ENCODE results near the gene TBC1D17. TPM values are rescaled to one million over a fixed set of nuclear protein-coding genes. Genes with fewer than 3 reads are reported as not detected.

Gene TBC1D17
- total and polyA plus RNA-seq, 5 experiments from 2014 or later = 8.1 to 94.0 (median 17.7) TPM

DNA sequence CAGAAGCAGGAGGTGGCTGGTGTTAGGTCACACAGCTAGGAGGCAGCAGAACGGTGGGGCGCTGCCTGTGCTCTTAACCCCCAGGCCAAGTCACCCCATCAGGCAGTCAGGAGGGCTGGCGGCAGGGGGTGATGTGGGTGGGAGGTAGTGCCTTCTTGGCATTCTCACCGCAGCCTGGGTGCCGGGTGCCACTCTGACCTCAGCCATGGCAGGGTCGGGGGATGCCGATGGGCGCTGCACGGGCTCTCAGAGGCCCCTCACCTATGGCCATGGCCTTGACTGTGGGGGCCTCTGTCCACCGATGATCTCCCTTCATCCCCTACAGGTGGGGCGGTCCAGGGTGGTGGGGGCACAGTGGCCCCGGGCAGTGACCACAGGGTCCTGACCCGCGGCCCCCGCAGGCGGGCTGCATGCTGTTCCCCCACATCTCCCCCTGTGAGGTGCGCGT lies 20.9 kb upstream of the TBC1D17 start:
- peaks cover 0 to 32% (median 2%) of the 10 kb centered on the region in 3 donors for H3K36me3 Mint-ChIP-seq
- POLR2A ChIA-PET = interaction anchor here (0.8 to 9.1 kb wide), 2 partner anchors 10 to 21 kb away, joined by 3 to 137 read pairs; partner anchors contain the start of genes AKT1S1, PNKP and TBC1D17
- no peaks in the 10 kb centered on the region for H3K27me3 Mint-ChIP-seq
- H3K9me3 Mint-ChIP-seq = no peaks in the 10 kb centered on the region
- no peak overlapping the region for H3K27ac Mint-ChIP-seq
- no peak for ATAC-seq
- H3K4me1 Mint-ChIP-seq = peaks cover 9 to 23% (median 16%) of the 10 kb centered on the region in 4 donors
- H3K4me3 Mint-ChIP-seq = peak overlapping the region in 1 of 10 donors; percentile 30
- DNase-seq = no peak

DNA sequence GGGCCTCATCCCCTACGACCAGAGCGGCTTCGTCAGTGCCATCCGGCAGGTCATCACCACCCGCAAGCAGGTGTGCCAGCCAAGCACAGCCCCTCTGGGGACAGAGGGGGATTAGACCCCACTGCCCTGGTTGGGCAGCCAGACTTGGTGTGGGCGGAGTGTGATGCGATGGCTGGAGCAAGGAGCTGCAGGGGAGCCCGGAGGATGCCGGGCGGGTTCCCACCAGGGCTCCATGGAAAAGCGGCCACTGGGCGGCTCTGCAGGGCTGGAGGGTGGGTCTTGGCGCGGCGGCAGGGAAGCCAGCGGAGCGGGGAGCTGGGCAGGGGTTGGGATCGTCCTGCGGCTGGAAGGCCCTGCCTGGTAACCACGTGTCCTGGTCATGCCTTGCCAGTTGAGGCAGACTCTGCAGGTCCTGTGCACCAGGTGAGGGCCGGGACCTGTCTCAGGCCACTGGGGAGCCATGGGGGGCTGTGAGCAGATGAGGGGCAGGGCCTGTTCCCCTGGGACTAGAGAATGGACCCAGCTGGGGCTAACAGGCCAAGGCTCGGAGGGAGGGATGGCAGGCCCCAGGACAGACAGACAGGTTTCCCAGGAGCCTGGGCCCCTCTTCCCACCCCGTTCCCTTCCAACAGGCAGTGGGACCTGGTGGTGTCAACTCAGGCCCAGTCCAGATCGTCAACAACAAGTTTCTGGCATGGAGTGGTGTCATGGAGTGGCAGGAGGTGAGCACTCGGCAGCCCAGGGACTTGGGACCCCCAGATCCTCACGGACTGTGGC lies 20.3 kb upstream of the TBC1D17 start:
- ATAC-seq (no peak), DNase-seq (no peak)
- Mint-ChIP-seq H3K27ac (no peak overlapping the region), H3K9me3 (no peaks in the 10 kb centered on the region), H3K36me3 (peaks cover 0 to 32% (median 2%) of the 10 kb centered on the region in 3 donors), H3K4me3 (peak overlapping the region in 1 of 10 donors; percentile 30), H3K4me1 (peaks cover 7 to 18% (median 11%) of the 10 kb centered on the region in 4 donors), H3K27me3 (no peaks in the 10 kb centered on the region)
- POLR2A ChIA-PET = interaction anchor here (0.6 to 1.5 kb wide), 3 partner anchors 12 to 80 kb away, joined by 3 to 7 read pairs (median 3); no protein-coding TSS in a partner anchor

DNA sequence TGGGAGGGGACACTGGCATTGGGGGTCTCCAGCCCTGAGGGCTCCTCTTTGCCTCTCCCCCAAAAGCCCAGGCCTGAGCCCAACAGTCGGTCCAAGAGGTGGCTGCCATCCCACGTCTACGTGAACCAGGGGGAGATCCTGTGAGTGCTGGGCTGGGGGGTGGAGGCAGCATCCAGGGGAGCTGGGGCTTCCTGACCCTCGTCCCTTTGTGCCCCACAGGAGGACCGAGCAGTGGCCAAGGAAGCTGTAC lies 19.7 kb upstream of the TBC1D17 start:
- ATAC-seq (no peak), DNase-seq (no peak)
- Mint-ChIP-seq H3K9me3 (no peaks in the 10 kb centered on the region), H3K36me3 (peaks cover 0 to 34% (median 2%) of the 10 kb centered on the region in 3 donors), H3K27ac (no peak overlapping the region), H3K27me3 (no peaks in the 10 kb centered on the region), H3K4me3 (no peak overlapping the region), H3K4me1 (peaks cover 2 to 13% (median 6%) of the 10 kb centered on the region in 4 donors)
- POLR2A ChIA-PET = interaction anchor here (0.6 to 1.5 kb wide), 3 partner anchors 12 to 80 kb away, joined by 3 to 7 read pairs (median 3); no protein-coding TSS in a partner anchor

DNA sequence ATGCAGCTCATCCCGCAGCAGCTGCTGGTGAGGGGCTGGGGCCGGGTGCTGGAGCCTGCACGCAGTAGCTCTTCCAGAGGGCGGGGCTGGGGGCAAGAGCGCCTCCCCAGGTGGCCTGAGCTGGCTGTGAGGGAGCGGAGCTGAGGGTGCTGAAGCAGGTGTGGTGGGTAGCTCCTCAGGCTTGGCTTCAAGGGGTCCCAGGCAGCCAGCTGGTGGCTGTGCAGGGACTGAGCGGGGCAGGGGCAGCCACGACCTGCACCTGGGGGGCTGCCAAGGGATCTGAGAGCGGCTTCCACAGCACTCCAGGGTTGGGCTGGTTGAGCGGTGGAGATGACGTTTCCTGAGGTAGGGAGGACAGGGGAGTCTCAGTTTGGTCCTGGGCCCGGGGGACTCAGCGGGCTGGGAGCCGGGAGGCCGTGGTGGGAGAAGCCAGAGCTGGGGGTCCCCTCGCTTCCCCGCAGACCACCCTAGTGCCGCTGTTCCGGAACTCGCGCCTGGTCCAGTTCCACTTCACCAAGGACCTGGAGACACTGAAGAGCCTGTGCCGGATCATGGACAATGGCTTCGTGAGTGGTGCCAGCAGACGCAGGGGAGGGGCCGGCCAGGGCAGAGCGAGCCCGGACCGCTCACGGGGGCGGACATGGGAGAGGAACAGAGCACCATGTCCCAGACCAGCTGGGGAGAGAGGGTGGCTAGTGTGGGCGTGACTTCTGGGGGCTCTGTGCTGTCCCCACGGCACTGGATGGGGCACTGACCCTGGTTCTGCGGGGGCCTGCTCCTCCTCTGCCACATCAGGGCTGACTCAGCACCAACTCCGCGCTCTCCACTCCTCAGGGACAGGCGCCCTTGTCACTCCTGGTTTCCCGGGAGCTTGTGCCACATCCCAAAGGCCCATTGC lies 19.2 kb upstream of the TBC1D17 start:
- Mint-ChIP-seq H3K9me3 (no peaks in the 10 kb centered on the region), H3K36me3 (peaks cover 0 to 40% (median 2%) of the 10 kb centered on the region in 3 donors), H3K27ac (peak overlapping the region in 2 of 10 donors; percentile 37 to 80), H3K4me1 (peaks cover 4 to 13% (median 6%) of the 10 kb centered on the region in 4 donors), H3K27me3 (no peaks in the 10 kb centered on the region), H3K4me3 (no peak overlapping the region)
- ATAC-seq (no peak), DNase-seq (no peak)
- POLR2A ChIA-PET = interaction anchor here (0.6 to 1.5 kb wide), 5 partner anchors 11 to 79 kb away, joined by 3 to 7 read pairs (median 3); partner anchors contain the start of gene AKT1S1

DNA sequence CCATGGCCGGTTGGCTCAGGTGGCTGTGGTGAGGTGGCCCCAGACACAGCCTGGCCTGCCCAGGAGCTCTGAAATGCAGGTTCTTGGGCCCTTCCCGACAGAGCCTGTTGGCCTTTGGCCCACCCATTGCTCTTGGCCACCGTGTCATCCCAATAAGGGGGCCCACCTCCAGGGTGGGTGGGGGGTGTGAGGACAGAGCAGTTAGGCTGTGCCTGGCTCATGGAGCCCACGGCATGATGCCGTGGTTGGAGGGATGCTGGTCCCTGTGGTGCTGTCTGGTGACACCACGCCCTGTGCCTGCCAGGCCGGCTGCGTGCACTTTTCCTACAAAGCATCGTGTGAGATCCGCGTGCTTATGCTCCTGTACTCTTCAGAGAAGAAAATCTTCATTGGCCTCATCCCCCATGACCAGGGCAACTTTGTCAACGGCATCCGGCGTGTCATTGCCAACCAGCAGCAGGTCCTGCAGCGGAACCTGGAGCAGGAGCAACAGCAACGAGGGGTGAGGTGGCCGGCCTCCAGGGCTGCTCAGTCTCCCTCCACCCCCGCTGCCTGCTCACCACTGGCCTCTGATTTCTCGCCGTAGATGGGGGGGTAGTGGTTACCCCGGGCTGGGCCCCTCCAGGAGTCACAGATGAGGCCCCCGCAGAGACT lies 17.7 kb upstream of the TBC1D17 start:
- POLR2A ChIA-PET = no interaction called here
- DNase-seq = no peak
- no peak overlapping the region for H3K27ac Mint-ChIP-seq
- H3K4me1 Mint-ChIP-seq = peaks cover 7 to 20% (median 12%) of the 10 kb centered on the region in 4 donors
- peaks cover 0 to 50% (median 2%) of the 10 kb centered on the region in 3 donors for H3K36me3 Mint-ChIP-seq
- ATAC-seq = peak; percentile 3 to 6
- no peaks in the 10 kb centered on the region for H3K27me3 Mint-ChIP-seq
- H3K9me3 Mint-ChIP-seq = no peaks in the 10 kb centered on the region
- no peak overlapping the region for H3K4me3 Mint-ChIP-seq

DNA sequence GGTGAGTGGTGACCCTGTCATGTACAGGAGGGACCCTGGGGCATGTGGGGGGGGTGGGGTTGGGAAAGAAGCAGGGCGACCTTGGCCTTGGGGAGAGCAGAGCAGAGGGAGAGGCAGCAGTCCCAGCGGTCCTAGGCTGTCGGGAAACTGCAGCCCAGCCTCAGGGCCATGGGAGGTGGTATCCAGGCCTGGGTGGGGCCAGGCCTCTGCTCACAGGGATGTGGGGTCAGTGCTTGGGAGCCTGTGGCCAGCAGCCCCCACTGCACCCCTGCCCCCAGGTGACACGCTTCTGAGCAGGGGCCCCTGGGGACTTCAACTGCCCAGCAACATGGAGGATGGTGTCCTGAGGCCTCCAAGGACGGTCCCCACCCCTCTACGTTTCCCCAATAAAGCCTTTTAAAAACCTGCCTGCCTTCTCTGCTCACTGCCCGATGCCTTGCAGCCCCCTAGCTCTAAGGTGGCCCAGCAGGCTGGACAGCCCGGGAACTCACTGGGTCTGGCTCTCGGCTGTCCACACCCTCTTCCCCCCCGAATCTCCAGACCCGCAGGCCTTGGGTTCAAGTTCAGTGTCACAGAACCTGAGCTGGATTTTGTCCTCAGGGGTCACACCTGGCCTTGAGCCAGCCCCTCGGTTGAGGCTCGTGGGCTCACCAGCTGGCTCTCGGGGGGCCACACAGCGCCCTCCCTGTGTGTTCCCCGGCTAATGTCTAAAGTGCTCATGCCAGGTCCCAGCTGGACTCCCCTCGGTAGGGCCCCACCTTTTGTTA lies 17.0 kb upstream of the TBC1D17 start:
- Mint-ChIP-seq H3K9me3 (no peaks in the 10 kb centered on the region), H3K36me3 (peaks cover 0 to 49% (median 2%) of the 10 kb centered on the region in 3 donors), H3K4me3 (no peak overlapping the region), H3K27ac (peak overlapping the region in 3 of 10 donors; percentile 36 to 81 (median 43)), H3K4me1 (peaks cover 7 to 25% (median 18%) of the 10 kb centered on the region in 4 donors), H3K27me3 (no peaks in the 10 kb centered on the region)
- POLR2A ChIA-PET = interaction anchor here (1.5 kb wide), 1 partner anchor 14 kb away, joined by 3 read pairs; no protein-coding TSS in a partner anchor
- ATAC-seq (no peak), DNase-seq (no peak)

DNA sequence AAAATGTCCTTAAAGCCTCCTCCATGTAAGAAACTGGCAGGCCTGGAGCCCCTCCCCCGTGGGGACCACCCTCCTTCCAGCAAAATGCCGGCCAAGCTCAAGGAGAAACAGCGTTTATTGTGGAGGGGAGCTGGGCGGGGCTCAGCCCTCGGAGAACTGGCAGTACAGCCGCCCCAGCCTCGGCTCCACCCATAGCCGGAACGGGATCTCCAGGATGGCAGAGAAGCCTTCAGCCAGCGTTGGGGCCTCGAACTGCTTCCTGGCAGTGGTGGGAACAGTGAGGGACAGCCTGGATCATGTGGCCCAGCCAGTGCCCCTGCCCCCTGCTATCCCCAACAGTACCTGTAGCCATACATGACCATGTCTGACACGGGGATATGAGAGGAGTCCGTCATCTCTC lies 16.4 kb upstream of the TBC1D17 start:
- Mint-ChIP-seq H3K4me3 (no peak overlapping the region), H3K4me1 (peaks cover 7 to 28% (median 24%) of the 10 kb centered on the region in 4 donors), H3K9me3 (no peaks in the 10 kb centered on the region), H3K27ac (peak overlapping the region in 3 of 10 donors; percentile 21 to 43 (median 36)), H3K36me3 (peaks cover 0 to 48% (median 2%) of the 10 kb centered on the region in 3 donors), H3K27me3 (no peaks in the 10 kb centered on the region)
- DNase-seq = no peak
- POLR2A ChIA-PET = interaction anchor here (1.5 kb wide), 1 partner anchor 13 kb away, joined by 3 read pairs; no protein-coding TSS in a partner anchor
- ATAC-seq = no peak

DNA sequence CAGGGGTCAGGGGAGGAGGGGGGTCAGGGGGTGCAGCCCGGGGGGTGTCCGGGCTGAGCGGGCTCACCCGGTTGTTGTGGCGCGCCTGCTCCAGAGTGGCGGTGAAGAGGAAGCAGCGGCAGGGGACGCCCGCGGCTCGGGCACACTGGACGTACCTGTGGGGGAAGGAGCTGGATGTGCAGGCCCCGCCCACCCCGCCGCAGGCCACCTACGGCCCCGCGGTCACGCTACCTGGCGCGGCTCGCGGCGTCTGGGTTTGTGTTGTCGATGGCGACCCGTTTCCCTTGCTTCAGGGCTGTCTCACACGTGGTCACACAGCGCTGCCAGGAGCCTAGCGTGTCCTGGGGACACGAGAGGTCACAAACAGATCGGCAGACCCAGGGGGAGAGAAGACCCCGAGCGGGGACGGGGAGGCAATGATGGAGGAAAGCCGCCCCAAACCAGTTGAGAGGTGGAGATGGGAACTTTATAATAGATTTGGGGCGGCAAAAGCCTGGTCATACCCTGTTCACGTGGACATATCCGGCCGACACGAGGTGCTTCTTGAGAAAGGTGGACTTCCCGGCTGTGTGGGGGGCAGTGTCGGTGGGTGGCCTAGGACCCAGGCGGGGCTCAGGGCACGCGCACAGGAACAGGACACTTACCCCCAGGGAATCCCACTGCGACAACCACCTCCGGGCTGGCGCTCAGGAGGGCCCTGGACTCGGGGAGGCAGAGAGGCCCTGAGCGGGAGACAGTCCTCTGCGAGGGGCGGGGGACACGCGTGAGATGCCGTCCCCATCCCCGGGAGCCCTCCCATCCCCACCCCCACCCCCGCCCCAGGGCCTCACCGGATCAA lies 15.7 kb upstream of the TBC1D17 start:
- POLR2A ChIA-PET = interaction anchor here (1.5 kb wide), 1 partner anchor 13 kb away, joined by 3 read pairs; no protein-coding TSS in a partner anchor
- Mint-ChIP-seq H3K4me1 (peaks cover 11 to 34% (median 30%) of the 10 kb centered on the region in 4 donors), H3K27me3 (no peaks in the 10 kb centered on the region), H3K27ac (no peak overlapping the region), H3K36me3 (peaks cover 0 to 48% (median 2%) of the 10 kb centered on the region in 3 donors), H3K4me3 (no peak overlapping the region), H3K9me3 (no peaks in the 10 kb centered on the region)
- DNase-seq (no peak), ATAC-seq (no peak)

DNA sequence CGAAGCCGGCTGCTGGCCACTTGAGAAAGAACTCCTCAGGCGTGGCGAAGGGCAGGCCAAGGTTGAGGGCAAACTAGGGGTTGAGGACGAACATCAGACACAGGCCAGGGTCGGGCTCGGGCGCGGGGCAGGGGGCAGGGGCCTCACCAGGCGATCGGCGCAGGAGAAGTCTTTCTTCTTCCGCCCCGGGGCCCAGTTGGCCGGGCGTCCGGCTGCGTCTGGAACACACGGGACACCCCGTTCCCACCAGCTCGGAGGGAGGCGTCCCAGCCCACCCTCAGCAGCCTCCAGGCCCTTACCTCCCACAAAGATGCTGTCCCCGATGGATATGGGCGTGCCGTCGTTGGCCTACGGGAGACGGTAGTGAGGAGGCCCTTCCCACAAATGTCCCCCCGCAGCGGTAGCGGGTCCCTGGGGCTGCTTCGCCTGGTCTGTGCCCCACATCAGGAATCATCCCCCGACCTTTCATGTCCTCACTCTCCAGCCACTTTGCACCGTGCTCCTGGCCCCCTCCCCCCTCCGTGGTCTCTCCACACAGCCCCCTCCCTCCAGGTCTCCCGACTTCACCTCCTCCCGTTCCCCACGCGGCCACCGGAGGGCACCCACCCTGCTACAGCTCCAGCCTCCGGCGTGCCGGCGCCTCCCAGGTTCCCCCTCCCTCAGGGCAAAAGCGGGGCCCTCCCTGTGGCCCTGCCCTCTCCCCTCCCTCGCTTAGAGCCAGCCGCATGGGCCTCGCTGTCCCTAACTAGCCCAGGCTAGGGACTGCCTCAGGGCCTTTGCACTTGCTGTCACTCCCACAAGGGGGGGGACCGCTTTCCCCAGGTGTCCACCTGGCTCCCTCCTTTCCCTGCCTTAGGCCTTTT lies 14.9 kb upstream of the TBC1D17 start:
- Mint-ChIP-seq H3K27ac (peak overlapping the region in 4 of 10 donors; percentile 27 to 74 (median 43)), H3K36me3 (peaks cover 0 to 44% (median 2%) of the 10 kb centered on the region in 3 donors), H3K4me3 (no peak overlapping the region), H3K4me1 (peaks cover 16 to 39% (median 37%) of the 10 kb centered on the region in 4 donors), H3K9me3 (no peaks in the 10 kb centered on the region), H3K27me3 (no peaks in the 10 kb centered on the region)
- no peak for ATAC-seq
- DNase-seq = peak in 1 of 10 donors; percentile 37
- POLR2A ChIA-PET = interaction anchor here (2.9 to 7.6 kb wide), 2 partner anchors 11 to 14 kb away, joined by 16 to 137 read pairs; partner anchors contain the start of genes AKT1S1, PTOV1 and TBC1D17

Data from naive thymus-derived CD8-positive, alpha-beta T cell (primary cell).